ENCODE data around the gene RAB20.

The RAB20 gene

DNA sequence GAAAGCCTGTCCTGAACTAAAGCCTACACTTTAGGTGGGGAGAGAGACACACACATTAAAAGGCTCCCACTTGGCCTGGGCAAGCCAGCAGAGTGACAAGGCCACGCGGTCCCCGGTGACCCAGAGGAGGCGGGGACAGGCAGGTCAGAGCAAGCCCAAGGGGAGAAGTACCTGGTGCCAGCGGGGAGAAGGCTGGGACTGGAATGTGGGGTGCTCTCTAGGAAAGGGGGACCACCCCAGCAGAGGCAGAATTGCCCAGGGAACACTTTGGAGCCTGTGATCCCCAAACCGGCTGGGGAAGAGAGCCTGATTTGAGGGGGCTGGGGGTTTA, 82.3 kb downstream of the RAB20 start:
- no peaks in the 10 kb centered on the region for H3K9me3 ChIP-seq
- intact Hi-C loops (cut with DNase I; ENCODE audit: low total_unique reads), result loop anchor here (10.0 kb wide), 1 partner anchor 86 kb away; the partner anchor contains the start of gene RAB20
- TF ChIP-seq, protein P1, sequence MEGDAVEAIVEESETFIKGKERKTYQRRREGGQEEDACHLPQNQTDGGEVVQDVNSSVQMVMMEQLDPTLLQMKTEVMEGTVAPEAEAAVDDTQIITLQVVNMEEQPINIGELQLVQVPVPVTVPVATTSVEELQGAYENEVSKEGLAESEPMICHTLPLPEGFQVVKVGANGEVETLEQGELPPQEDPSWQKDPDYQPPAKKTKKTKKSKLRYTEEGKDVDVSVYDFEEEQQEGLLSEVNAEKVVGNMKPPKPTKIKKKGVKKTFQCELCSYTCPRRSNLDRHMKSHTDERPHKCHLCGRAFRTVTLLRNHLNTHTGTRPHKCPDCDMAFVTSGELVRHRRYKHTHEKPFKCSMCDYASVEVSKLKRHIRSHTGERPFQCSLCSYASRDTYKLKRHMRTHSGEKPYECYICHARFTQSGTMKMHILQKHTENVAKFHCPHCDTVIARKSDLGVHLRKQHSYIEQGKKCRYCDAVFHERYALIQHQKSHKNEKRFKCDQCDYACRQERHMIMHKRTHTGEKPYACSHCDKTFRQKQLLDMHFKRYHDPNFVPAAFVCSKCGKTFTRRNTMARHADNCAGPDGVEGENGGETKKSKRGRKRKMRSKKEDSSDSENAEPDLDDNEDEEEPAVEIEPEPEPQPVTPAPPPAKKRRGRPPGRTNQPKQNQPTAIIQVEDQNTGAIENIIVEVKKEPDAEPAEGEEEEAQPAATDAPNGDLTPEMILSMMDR (IDR thresholded peaks at IDR 0.05), result no peak
- H3K27ac ChIP-seq, result peak overlapping the region; percentile 74 to 77
- H3K27me3 ChIP-seq, result no peaks in the 10 kb centered on the region
- H3K36me3 ChIP-seq, result peaks cover 67 to 86% (median 72%) of the 10 kb centered on the region in 3 donors
- peaks cover 0 to 39% (median 16%) of the 10 kb centered on the region in 4 donors for H3K4me1 ChIP-seq
- DNase-seq, result no peak
- H3K4me3 ChIP-seq, result no peak overlapping the region

GRCh38 chr13:110478405-110479214, 82.9 kb downstream of the RAB20 start:
- Histone ChIP-seq H3K4me3 (no peak overlapping the region), H3K27ac (peak overlapping the region; percentile 74 to 77), H3K36me3 (peaks cover 68 to 86% (median 70%) of the 10 kb centered on the region in 3 donors), H3K9me3 (no peaks in the 10 kb centered on the region), H3K27me3 (no peaks in the 10 kb centered on the region), H3K4me1 (peaks cover 0 to 39% (median 16%) of the 10 kb centered on the region in 4 donors)
- TF ChIP-seq, protein P1 (IDR thresholded peaks at IDR 0.05), result no peak
- no peak for DNase-seq
- intact Hi-C loops (cut with DNase I; ENCODE audit: low total_unique reads), result loop anchor here (10.0 kb wide), 1 partner anchor 86 kb away; the partner anchor contains the start of gene RAB20

DNA sequence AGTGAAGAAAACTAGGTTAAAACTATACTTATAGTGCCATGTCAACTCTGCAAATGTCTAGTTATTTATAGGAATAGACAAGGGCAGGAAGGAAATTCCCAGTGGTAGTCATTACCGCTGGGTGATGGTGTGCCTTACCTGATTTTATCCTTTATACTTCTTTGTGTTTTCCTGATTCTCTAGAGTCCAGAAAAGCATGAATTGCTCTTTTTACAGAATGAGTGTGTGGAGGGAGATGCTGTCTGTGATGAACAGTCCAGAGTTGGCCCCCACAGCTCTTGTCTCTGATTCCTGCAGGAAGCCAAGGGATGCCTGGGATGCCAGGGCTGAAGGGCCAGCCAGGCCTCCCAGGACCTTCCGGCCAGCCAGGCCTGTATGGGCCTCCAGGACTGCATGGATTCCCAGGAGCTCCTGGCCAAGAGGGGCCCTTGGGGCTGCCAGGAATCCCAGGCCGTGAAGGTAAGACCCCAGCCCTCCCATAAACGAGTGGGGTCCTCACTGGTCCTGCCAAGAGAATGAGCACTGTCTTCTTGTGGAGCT, 83.7 kb downstream of the RAB20 start:
- DNase-seq, result no peak
- TF ChIP-seq, protein P1 (IDR thresholded peaks at IDR 0.05), result no peak
- Histone ChIP-seq H3K4me1 (peaks cover 0 to 39% (median 16%) of the 10 kb centered on the region in 4 donors), H3K27ac (peak overlapping the region; percentile 74 to 77), H3K36me3 (peaks cover 66 to 86% (median 68%) of the 10 kb centered on the region in 3 donors), H3K27me3 (no peaks in the 10 kb centered on the region), H3K4me3 (no peak overlapping the region), H3K9me3 (no peaks in the 10 kb centered on the region)
- intact Hi-C loops (cut with DNase I; ENCODE audit: low total_unique reads), result loop anchor here (10.0 kb wide), 1 partner anchor 87 kb away; the partner anchor contains the start of gene RAB20

- Histone ChIP-seq H3K36me3 (peaks cover 63 to 88% (median 72%) of the 10 kb centered on the region in 3 donors), H3K9me3 (no peaks in the 10 kb centered on the region), H3K27me3 (no peaks in the 10 kb centered on the region), H3K4me1 (peaks cover 0 to 39% (median 16%) of the 10 kb centered on the region in 4 donors), H3K4me3 (no peak overlapping the region), H3K27ac (peak overlapping the region in 1 of 2 donors; percentile 77)
- intact Hi-C loops (cut with DNase I; ENCODE audit: low total_unique reads), result loop anchor here (10.0 kb wide), 1 partner anchor 89 kb away; the partner anchor contains the start of gene RAB20
- TF ChIP-seq, protein P1 (IDR thresholded peaks at IDR 0.05), result no peak
- DNase-seq, result peak in 1 of 2 donors; percentile 16
Observed at GRCh38 chr13:110476220-110476617, 85.3 kb downstream of the RAB20 start.

DNA sequence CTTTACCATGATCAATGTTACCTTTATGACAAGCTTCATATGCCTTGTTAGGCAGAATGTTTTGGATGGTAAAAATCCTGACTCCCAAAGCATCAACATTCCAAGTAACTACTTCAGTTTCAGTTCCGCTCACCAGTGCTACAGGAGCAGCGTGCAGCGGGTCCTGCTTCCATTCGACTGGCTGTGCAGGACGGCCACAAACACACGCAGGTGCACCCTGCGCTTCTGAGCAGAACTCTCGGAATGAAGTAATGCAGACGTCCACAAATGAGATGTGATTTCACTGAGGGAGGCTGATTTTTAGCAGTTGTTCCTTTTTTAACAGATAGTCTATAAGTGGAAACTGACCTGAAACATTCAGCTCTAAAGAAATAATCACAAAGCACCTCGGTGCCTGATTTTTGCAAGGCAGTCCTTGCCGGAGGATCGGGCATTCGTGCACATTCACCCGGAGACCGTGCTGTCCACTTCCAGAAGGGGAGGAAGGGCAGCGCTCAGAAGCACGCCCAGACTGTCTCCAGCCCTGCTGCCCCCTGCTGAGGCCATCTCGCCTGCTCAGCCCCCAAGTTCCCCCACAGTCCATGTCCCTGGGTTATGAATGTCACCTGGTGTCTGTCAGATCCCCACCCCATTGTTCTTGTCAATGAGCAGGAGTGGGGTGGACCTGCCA, 85.8 kb downstream of the RAB20 start:
- intact Hi-C loops (cut with DNase I; ENCODE audit: low total_unique reads), result loop anchor here (10.0 kb wide), 1 partner anchor 89 kb away; the partner anchor contains the start of gene RAB20
- H3K4me1 ChIP-seq, result peaks cover 0 to 38% (median 16%) of the 10 kb centered on the region in 4 donors
- DNase-seq, result peak in 1 of 2 donors; percentile 13
- peak overlapping the region in 1 of 2 donors; percentile 77 for H3K27ac ChIP-seq
- H3K9me3 ChIP-seq, result no peaks in the 10 kb centered on the region
- peaks cover 67 to 92% (median 75%) of the 10 kb centered on the region in 3 donors for H3K36me3 ChIP-seq
- H3K4me3 ChIP-seq, result no peak overlapping the region
- TF ChIP-seq, protein P1 (IDR thresholded peaks at IDR 0.05), result no peak
- no peaks in the 10 kb centered on the region for H3K27me3 ChIP-seq

All from tibial artery (tissue), 4 donors.